Smooth muscle cell (in vitro differentiated cells): ENCODE data around the gene SUSD5. TPM values are rescaled to one million over a fixed set of nuclear protein-coding genes. Genes with fewer than 3 reads are reported as not detected.
"Not testable (repeated sequence)": the region's sequence is repeated elsewhere in the genome, so short reads cannot be mapped to it uniquely, and the experiment has no call there.

Source experiments
- DNase-seq: peaks from one replicate; lab custom pipeline; 2025; ENCODE audit not compliant: unreplicated experiment; lab: John Stamatoyannopoulos, UW
- H2AFZ ChIP-seq: fragments of 200-600 bp; sonication (generic); 2 replicates; pipeline ENCODE4 v1.6.0; 2016; ENCODE audit warnings: antibody characterized with exemption, low read depth, mild to moderate bottlenecking
- H3F3A ChIP-seq: fragments of 200-600 bp; sonication (generic); 2 replicates; pipeline ENCODE4 v1.6.0; 2017; ENCODE audit warnings: antibody characterized with exemption, low read depth
- H3K27ac ChIP-seq: fragments of 200-600 bp; sonication (generic); 2 replicates; pipeline ENCODE4 v1.5.1; 2016; ENCODE audit warnings: low read depth, mild to moderate bottlenecking
- H3K27me3 ChIP-seq: fragments of 200-600 bp; sonication (generic); 2 replicates; pipeline ENCODE4 v1.6.1; 2016; ENCODE audit warnings: low read depth, mild to moderate bottlenecking
- H3K36me3 ChIP-seq: fragments of 200-600 bp; sonication (generic); 2 replicates; pipeline ENCODE4 v1.5.1; 2016; ENCODE audit warnings: low read depth
- H3K4me1 ChIP-seq: fragments of 200-600 bp; sonication (generic); 2 replicates; pipeline ENCODE4 v1.5.1; 2016; ENCODE audit warnings: low read depth
- H3K4me2 ChIP-seq: fragments of 200-600 bp; sonication (generic); 2 replicates; pipeline ENCODE4 v1.6.0; 2016; ENCODE audit warnings: mild to moderate bottlenecking
- H3K4me3 ChIP-seq: fragments of 200-600 bp; sonication (generic); 2 replicates; pipeline ENCODE4 v1.5.1; 2016; ENCODE audit warnings: mild to moderate bottlenecking
- H3K79me2 ChIP-seq: fragments of 200-600 bp; sonication (generic); 2 replicates; pipeline ENCODE4 v1.6.0; 2016; ENCODE audit warnings: low read depth, mild to moderate bottlenecking
- H3K9ac ChIP-seq: fragments of 200-600 bp; sonication (generic); 2 replicates; pipeline ENCODE4 v1.6.0; 2016; ENCODE audit warnings: low read depth
- H3K9me3 ChIP-seq: fragments of 200-600 bp; sonication (generic); replicated peaks from 2 replicates; pipeline ENCODE4 v1.5.1; 2016; ENCODE audit warnings: low read depth
- H4K20me1 ChIP-seq: fragments of 200-600 bp; sonication (generic); 2 replicates; pipeline ENCODE4 v1.6.0; 2016; ENCODE audit warnings: low read depth
- WGBS: methylation state at CpG from one replicate; pipeline ENCODE4 v1.1.7; 2016; ENCODE audit warnings: low lambda C conversion rate; 5-methylcytosine and 5-hydroxymethylcytosine counted together
- polyA plus RNA-seq: library from polyadenylated mRNA; unstranded; fragments of >200 nt; fragmentation: Nextera tagmentation; extraction: Ambion mirVana; gene quantifications from 2 replicates; pipeline ENCODE4 v1.2.1, GENCODE V29; 2016
- total RNA-seq: library from RNA; depleted of rRNA; stranded (reverse); fragments of >200 nt; gene quantifications from 2 replicates; pipeline ENCODE4 v1.2.3, GENCODE V29; 2014
- TF ChIP-seq, protein P1 (sequence below): fragments of 200-600 bp; sonication (generic); IDR thresholded peaks from 2 replicates; pipeline ENCODE4 v1.5.1; 2017; ENCODE audit warnings: borderline replicate concordance, mild to moderate bottlenecking, antibody characterized with exemption; ENCODE audit not compliant: insufficient read depth, poor library complexity, severe bottlenecking

Gene SUSD5
- total and polyA plus RNA-seq, 2 experiments from 2014 or later: 1.4 to 1.6 TPM

DNA sequence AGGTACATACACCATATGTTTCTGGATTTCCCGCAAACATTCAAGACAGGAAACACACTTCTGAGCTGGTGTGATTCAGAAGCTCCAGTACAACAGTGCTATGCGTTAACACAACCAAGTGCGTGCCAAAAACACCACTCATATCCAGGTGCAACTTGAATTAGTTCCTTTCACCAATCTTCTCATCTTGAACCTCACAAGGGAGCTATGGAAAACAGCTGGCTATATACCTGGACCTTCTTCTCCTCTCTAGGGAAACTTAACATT, 31.3 kb downstream of the SUSD5 start:
- Histone ChIP-seq H3K9ac (no peak overlapping the region), H3K36me3 (no peaks in the 10 kb centered on the region), H3K79me2 (no peaks in the 10 kb centered on the region), H3K27me3 (no peaks in the 10 kb centered on the region), H3K4me2 (no peak overlapping the region), H2AFZ (no peak overlapping the region), H3K4me3 (no peak overlapping the region), H3F3A (no peaks in the 10 kb centered on the region), H3K9me3 (no peaks in the 10 kb centered on the region), H3K4me1 (no peaks in the 10 kb centered on the region), H3K27ac (no peak overlapping the region), H4K20me1 (no peaks in the 10 kb centered on the region)
- WGBS: 97% methylated on average over 3 of the region's 3 CpGs
- TF ChIP-seq, protein P1, sequence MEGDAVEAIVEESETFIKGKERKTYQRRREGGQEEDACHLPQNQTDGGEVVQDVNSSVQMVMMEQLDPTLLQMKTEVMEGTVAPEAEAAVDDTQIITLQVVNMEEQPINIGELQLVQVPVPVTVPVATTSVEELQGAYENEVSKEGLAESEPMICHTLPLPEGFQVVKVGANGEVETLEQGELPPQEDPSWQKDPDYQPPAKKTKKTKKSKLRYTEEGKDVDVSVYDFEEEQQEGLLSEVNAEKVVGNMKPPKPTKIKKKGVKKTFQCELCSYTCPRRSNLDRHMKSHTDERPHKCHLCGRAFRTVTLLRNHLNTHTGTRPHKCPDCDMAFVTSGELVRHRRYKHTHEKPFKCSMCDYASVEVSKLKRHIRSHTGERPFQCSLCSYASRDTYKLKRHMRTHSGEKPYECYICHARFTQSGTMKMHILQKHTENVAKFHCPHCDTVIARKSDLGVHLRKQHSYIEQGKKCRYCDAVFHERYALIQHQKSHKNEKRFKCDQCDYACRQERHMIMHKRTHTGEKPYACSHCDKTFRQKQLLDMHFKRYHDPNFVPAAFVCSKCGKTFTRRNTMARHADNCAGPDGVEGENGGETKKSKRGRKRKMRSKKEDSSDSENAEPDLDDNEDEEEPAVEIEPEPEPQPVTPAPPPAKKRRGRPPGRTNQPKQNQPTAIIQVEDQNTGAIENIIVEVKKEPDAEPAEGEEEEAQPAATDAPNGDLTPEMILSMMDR: no peak
- DNase-seq: no peak

DNA sequence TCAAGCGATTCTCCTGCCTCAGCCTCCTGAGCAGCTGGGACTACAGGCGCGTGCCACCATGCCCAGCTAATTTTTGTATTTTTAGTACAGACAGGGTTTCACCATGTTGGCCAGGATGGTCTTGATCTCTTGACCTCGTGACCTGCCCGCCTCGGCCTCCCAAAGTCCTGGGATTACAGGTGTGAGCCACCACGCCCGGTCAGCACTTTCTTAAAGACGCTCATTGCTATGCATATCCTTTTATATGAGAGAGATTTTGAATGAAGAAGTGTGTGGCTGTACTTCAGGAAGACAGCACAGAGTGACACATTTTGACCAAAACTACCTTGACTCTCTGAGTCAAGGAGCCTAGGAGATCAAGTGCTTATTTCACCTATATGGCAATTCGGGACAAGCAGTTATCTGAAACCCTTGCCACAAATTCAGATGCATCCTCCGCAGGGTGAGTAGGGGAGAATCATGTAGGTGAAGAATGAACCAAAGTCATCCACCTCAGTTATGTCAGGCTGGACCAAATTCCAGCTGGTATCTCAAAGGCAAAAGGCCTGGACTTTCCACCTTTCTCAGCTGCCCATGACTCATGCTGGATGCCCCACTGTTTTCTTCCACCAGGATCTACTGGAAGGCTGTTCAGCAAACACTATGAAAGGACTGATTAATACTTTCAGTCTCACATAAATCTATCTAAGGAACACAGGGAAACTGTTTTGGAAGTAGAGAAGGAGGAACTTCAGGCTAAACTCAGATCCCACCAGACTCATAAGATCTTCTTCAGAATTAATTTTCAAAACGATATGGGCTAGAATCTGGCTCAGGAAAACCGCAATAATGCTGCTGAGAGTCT, 31.9 kb downstream of the SUSD5 start:
- 93% methylated on average over 13 of the region's 13 CpGs for WGBS
- Histone ChIP-seq H3K36me3 (no peaks in the 10 kb centered on the region), H3K79me2 (no peaks in the 10 kb centered on the region), H4K20me1 (no peaks in the 10 kb centered on the region), H3K9ac (no peak overlapping the region), H3K4me1 (no peaks in the 10 kb centered on the region), H2AFZ (no peak overlapping the region), H3F3A (no peaks in the 10 kb centered on the region), H3K27me3 (no peaks in the 10 kb centered on the region), H3K27ac (no peak overlapping the region), H3K4me3 (no peak overlapping the region), H3K9me3 (no peaks in the 10 kb centered on the region), H3K4me2 (no peak overlapping the region)
- TF ChIP-seq, protein P1: no peak
- DNase-seq: no peak

DNA sequence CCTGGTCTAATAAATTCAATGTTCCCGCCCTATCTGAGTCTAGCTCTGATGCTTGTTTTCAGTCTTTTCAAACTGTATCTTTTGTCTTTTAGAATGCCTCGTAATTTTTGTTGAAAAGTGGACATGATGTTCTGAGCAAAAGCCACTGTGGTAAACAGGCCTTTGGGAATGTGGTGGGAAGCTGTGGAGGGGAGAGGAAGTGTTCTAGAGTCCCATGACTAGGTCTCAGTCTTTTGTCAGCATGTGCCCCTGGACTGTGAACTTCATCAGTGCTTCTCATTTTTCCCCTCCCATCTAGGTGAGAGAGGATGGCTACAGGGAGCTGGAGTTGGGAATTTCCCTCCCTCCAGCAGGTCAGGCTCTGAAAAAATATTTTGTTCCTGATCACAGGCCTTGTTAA, 33.7 kb downstream of the SUSD5 start:
- no peaks in the 10 kb centered on the region for H3K4me1 ChIP-seq
- no peak for DNase-seq
- H2AFZ ChIP-seq: no peak overlapping the region
- no peak overlapping the region for H3K9ac ChIP-seq
- no peaks in the 10 kb centered on the region for H3F3A ChIP-seq
- no peaks in the 10 kb centered on the region for H3K79me2 ChIP-seq
- H3K9me3 ChIP-seq: no peaks in the 10 kb centered on the region
- no peaks in the 10 kb centered on the region for H3K36me3 ChIP-seq
- no peaks in the 10 kb centered on the region for H4K20me1 ChIP-seq
- H3K27ac ChIP-seq: no peak overlapping the region
- H3K4me3 ChIP-seq: no peak overlapping the region
- H3K4me2 ChIP-seq: no peak overlapping the region
- WGBS: 87% methylated on average over 2 of the region's 2 CpGs
- H3K27me3 ChIP-seq: no peaks in the 10 kb centered on the region
- TF ChIP-seq, protein P1: no peak

DNA sequence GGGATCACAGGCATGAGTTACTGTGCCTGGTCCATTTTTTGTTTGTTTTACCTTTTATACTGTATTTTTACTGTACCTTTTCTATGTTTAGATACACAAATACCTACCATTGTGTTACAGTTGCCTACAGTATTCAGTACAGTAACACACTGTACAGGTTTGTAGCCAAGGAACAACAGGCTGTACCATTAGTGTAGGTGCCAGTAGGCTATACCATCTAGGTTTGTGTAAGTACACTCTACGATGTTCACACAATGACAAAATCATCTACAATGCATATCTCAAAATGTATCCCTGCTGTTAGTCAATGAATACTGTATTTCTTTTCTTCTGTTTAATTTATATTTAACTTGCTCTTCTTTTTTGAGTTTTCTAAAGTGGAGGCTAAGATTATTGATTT, 37.0 kb downstream of the SUSD5 start:
- not testable (repeated sequence) for H3K4me3 ChIP-seq, H3K27me3 ChIP-seq, H3K36me3 ChIP-seq, H3K9me3 ChIP-seq, H3K4me2 ChIP-seq, H2AFZ ChIP-seq, H4K20me1 ChIP-seq, H3K79me2 ChIP-seq, H3K4me1 ChIP-seq, H3K27ac ChIP-seq, H3K9ac ChIP-seq, H3F3A ChIP-seq, DNase-seq
- 90% methylated on average over 1 of the region's 1 CpG for WGBS
